Anterior cingulate cortex (tissue), 58 donors: ENCODE results near the gene TRIM67.
A peak's percentile ranks its signal among the peaks of the same experiment; 100 is the strongest.

Experiments used
- DNase-seq, 58 donors: peaks; one replicate each; lab custom pipeline; 2025; lab: John Stamatoyannopoulos, UW

TRIM67 gene

DNA sequence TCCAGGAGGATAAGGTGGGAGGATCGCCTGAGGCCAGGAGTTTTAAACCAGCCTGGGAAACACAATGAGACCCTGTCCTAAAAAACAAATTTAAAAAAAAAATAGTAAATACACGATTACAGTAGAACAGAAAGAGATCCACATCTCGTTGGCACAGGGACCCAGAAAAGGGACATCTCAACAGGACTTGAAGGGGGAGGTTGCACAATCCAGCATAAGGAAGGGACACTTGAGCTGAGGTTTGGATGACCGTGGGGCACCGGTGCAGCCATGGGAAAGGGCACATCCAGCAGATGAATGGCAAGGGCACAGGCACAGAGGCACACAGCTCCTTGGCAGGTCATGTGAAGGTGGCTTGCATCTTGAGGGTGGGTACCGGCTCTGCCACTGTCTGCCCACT lies 20.5 kb downstream of the TRIM67 start:
- no peak for DNase-seq

DNA sequence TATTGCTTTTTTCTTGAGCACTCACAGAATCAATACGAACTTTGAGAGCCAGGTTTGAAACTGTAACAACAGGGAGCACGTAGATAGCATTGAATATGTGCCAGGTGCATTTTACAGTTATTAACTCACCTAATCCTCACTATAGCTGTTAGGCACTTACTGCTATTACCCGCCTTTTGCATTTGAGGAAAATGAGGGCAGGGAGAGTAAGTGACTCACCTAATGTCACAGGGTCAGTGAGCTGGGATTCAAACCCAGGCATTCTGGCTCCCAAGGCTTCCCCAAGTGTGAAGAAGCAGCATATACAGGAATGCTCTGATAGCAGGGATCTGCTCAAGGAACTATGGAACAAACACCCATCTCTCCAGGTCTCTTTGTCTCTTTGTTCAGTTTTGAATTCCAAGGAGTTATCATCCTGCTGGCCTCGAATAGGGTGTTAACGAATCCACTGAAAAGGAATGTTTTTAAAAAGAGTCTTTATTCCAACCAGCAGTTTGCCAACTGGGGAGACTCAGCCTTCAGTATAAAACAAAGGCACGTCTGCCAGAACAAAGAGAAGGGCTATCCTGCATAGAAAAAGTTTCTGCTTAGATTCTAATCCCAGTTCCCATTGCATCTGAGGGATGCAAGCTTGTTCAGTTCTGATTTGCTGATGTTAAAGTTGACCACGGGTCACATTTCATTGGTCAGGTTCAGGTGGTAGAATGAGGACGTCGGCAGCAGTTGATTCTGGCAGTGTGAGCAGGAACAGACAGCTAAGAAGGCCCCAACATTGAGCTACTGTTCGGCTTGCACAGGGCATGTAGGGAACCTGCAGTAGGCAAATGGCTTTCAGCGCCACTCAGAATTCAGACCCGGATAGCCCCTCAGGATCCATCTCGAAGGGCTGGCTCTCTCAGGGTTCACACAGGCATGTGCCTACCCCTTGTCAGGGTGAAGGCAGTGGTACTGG lies 22.1 kb downstream of the TRIM67 start:
- DNase-seq = no peak

DNA sequence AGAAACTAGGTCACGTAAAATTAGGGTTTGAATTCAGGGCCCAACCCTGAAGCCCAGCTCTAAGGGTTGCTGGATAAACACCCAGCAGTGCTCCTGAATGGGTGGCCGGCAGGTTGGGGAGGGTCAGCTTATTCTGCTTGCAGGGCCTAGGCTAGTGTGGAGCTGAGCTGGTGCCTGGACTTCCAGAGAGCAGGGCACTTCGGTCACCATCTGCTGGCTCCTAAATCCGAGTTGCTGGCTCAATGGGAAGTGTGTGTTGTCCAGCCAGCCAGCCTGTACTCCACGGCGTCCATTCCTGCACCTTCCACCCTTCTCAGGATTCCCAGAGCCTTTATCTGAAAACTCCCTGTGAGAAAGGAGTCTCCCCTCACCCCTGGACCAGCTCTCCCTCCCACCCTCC lies 23.0 kb downstream of the TRIM67 start:
- DNase-seq = no peak

DNA sequence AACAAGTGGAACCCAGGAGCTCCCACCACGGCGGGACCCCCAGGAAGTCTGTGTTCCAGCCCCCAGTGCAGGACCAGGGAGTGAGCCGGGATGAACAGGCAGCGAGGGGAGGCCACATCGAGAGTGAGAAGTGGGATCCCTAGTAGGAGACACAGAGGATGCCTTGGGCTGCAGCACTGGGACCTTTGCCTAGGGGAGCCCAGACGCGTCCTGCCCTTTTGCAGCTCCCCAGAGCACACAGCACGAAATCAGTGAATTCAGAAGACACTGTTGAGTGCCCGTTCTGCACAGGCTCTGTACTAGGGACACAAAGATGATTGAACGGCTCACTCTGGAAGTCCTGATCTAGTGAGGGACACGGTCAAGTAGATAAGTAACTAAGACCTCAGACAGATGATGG lies 23.5 kb downstream of the TRIM67 start:
- no peak for DNase-seq

DNA sequence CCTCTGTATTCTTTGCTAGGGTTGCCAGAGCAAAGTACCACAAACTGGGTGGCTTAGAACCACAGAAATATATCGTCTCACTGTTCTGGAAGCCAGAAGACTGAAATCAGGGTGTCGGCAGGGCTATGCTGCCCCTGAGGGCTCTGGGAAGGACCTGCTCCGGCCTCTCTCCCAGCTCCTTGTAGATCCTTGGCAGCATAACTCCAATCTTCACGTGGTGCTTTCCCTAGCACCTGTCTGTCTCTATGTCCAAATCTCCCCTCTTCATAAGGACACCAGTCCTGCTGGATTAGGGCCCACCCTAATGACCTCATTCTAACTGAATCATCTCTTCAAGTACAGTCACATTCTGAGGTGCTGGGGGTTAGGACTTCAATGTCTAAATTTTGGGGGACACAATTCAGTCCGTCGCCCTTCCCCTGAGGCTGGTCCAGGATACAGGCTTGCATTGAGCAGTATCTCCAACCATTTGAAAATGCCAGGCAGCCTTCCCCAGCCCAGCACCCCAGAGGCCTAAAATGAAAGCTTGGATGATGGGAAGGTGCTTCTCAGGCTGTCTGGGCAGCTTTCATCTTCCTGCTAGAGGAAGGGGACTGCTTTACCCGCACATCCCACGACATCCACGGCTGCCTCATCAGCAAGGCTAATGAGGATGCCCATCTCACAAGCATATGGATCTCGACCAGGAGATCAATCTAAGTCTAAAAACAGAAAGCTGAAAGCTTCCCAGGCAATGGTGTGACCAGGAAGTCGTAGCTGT lies 24.7 kb downstream of the TRIM67 start:
- DNase-seq = no peak

DNA sequence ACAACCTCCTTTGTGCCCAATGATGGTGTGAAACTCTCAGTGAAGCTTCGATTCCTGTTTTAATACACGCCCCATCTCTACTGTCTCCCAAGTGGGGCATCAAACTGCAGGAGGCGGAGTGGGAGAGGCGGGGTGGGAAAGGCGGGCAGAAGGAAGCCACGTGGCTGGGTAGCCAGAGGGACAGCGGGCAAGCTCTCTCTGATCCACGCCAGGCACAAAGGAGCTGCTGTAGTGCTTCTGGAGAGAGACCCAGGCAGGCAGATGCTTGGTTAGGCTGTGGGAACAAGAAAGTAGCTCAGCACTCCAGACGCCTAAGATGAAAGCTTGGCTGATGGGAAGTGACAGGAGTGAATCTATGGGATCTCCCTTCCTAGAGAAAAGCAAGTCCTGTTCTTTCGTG lies 25.7 kb downstream of the TRIM67 start:
- peak in 55 of 58 donors; percentile 18 to 92 (median 72) for DNase-seq

DNA sequence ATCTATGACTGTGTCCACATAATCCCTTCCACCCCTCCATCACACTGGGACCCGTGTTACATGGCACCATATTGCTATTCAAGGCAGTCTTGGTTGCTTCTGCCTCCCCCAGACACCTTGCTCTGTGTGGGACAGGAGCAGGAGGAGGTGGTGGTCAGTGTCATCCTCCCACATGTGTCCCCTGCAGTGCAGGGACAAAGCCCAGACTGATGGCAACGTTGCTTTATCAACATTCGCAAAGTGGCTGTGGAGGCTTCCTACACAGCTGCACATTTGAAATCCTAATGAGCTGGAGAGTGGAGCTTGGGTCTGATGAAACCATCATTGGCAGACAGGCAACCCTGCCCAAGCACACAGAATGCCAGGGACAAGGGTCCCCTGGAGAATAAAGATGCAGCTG lies 26.2 kb downstream of the TRIM67 start:
- peak in 19 of 58 donors; percentile 7 to 78 (median 45) for DNase-seq

DNA sequence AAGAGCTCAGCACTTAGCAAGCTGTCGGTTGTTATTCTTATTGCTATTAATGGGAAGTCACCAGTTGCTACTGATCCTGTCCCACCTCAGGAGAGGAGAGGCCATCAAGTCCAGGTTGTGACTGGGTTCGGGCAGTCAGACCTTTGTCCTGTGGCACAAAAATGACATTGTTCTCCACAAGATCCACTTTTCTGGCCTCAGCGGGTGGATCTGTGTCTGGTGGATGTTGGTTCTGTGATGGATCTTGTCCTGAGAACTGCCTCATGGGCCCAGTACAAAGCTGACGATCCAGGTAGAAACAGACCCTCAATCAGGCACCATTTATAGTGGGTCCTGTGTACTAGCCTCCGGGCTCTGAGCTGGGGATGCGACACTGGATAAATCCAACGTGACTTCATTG lies 26.9 kb downstream of the TRIM67 start:
- DNase-seq = no peak

DNA sequence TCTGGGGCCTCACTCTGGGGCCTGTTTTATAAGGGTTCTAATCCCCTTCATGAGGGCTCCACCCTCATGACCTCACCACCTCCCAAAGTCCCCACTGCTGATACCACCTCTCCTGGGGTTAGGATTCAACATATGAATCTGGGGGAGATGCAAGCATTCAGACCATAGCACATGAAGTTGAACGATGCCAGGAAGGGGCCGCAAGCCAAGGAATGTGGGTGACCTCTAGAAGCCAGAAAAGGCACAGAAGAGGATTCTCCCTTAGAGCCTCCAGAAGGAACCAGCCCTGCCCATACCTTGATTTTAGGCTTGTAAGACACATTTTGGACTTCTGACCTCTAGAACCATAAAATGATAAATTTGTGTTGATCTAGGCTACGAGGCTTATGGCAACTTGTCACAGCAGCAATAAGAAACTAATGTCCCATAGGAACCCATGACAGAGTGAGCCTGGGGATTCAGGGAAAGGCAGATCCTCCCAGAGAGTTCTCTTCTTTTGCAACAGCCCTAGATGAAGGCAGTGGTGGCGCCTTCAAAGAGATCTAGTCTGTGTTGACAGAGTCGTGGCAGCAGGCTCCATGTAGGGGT lies 27.9 kb downstream of the TRIM67 start:
- DNase-seq = no peak

DNA sequence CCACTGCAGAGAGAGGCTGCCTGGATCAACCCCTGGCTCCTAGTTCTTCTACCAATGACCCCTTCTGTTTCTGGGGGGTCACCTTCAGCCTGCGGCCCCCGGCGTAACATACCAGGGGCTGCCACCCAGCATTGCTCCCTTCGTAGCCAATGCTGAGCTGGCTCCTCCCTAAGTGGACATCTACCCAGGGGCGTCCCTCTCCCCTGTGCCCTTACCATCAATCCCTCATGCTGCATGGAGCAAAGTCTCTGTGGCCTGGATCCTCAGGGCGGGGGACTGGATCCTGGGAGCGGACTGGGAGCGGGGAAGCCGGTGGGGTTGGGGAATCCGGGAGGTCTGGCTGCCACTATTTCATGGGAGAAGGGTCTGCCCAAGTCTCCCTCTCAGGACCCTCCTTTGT lies 28.6 kb downstream of the TRIM67 start:
- DNase-seq = no peak

DNA sequence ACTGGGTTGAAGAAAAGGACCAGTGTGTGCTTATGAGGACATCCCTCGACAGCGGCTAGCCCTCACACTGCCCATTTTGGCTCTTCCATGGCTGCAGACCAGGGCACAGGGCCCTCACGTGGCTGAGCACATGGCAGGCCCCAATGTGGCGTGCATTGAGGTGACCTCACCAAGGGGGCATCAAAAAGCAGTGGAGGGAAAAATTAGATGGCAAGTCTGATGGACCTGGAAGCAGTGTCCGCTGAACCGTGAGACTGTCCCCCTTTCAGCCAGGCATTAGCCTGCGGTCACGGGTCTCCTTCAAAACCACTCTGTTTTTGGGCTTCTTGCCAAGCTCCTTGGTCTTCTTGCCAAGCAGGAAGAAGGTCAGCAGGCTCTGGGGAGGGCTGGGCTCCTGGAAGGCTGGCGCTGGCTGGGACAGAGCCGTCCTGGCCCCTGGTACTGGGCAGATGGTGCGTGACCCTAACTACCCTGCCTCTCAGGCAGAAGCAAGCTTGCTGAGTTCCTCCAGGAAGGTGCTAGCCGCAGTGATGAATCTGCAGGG lies 30.8 kb downstream of the TRIM67 start:
- DNase-seq = peak in 51 of 58 donors; percentile 14 to 86 (median 51)

DNA sequence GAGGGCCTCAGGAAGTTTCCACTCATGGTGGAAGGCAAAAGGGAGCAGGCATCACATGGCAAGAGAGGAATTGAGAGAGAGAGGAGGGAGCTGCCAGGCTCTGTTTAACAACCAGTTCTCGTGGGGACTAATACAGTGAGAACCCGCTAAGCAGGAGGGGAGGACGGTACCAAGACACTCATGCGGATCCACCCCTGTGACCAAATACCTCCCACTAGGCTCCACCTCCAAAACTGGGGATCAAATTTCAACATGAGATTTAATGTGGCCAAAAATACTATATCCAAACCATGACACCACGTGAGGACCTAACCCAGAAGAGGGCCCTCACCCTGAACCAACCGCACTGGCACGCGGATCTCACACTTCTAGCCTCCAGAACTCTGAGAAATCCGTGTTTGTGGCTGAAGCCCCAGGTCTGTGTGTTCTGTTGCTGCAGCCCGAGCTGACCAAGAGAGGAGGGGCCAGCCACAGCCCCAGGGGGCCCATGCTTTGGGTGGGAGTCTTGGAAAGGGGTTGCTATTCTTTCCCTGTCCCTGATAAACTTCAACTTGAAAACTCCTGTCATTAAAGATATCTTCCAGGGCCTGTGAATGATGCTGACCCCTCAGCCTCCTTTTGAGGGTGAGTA lies 32.0 kb downstream of the TRIM67 start:
- DNase-seq = no peak

DNA sequence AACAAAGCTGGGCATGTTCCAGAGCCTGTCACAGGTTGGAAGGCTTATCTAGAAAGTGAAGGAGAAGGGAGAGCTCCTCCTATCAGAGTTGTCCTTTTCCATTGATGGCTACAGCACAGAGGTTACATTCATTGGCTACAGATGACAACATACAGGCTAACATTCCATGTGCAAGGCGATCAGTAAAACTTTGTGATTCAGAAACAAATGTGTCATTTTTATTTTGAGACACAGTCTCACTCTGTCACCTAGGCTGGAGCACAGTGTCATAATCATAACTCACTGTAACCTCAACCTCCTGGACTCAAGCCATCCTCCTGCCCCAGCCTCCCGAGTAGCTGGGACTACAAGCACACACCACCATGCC lies 32.6 kb downstream of the TRIM67 start:
- DNase-seq = no peak

DNA sequence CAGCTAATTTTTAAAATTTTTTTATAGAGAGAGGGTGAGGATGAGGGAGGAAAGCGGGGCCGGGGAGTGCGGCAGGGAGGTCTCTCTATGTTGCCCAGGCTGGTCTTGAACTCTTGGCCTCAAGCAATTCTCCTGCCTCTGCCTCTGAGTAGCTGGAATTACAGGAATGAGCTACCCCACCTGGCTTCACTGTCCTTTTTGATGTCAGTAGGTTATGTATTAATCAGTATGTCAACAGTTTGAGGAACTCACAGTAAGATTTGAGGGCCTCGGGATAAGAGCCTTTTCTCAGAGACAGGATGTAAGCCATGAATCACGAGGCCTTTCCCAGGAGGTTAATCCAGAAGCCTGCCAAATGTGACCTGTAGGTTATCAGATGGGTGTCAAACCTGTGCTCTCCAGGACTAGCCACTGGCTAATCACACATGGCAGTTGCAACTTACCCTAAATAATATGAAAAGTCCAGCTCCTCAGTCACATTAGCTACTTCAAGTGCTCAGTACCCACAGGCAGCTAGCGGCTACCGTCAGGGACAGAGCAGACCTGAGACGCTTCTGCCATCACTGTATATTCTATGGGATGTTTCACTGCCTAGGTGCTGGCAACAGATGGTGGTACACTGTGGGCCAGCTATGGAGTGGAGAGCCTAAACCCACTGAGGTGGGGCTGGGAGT lies 33.1 kb downstream of the TRIM67 start:
- no peak for DNase-seq

DNA sequence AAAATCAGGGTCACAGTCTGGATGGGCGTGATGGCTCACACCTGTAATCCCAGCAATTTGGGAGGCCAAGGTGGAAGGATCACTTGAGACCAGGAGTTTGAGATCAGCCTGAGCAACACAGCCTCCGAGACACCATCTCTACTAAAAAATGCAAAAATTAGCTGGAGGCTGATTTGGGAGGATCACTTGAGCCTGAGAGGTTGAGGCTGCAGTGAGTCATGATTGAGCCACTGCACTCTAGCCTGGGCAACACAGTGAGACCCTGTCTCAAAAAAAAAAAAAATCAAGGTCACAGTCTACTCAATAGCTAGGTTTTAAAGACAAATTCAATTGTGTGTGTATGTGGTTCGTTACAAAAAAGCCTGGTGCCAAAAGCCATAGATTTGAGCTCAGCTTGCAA lies 34.4 kb downstream of the TRIM67 start:
- DNase-seq = no peak

DNA sequence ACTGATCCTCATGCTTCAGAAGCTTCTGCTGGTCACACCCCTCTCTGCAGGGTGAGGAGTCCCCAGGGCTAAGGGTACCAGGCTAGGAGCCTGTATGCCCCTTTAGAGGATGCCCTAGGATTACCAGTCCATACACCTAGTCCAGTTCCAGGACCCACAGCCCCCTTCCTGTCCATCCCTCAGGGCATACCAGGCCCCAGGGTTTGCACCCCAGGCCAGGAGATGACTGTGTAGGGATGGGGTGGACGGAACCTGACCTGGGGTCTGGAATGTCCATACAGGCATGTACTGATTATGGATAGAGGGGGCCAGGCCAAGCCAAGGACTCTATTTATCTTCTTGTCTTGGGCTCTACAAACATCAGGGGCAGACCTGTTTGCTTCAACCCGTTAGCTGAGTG lies 34.9 kb downstream of the TRIM67 start:
- no peak for DNase-seq

DNA sequence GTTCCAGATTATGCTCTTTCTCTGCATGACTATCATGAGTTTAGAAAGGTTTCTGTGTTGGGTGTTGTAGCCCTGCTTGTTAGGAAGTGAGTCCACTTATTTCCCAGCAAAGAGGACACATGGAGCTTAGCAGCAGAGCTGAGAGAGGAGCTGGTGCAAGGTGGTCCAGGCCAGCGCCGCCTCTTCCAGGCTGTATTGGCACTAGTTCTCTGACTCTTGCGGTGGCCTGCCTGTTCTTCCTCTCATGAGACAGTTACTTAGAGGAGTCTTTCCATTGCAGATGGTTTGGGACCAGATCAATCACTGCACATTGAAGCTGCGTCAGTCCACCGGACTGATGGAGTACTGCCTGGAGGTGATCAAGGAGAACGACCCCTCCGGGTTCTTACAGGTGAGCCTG lies 38.0 kb downstream of the TRIM67 start:
- no peak for DNase-seq

DNA sequence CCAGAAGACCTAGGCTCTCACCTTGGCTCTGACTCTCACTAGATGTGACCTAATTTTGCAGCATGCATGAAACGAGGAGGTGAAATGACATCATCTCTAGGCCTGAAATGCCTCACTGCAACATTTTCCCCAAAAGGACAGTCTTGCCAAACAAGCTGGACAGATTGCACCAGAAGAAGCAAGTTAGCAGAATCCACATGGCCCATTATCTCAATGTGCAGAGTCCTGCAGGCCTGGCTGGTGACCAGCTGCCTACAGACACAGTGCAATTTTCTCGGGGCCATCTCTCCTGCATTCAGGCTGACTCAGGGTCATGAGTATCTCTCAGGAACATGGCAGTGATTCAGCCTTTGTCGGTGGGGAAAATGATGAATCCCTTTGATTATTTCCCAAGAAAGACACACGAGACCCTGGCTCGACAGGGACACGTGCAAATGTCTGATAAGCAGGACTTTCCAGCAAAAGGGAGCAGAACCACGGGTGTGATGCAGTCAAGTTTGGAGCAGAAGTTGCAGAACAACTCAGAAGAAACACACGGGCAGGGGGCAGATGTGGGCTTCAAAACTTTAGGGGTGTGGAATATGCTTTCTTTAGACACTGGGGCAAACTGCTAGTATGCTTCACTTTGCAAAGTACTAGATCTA lies 38.7 kb downstream of the TRIM67 start:
- no peak for DNase-seq

DNA sequence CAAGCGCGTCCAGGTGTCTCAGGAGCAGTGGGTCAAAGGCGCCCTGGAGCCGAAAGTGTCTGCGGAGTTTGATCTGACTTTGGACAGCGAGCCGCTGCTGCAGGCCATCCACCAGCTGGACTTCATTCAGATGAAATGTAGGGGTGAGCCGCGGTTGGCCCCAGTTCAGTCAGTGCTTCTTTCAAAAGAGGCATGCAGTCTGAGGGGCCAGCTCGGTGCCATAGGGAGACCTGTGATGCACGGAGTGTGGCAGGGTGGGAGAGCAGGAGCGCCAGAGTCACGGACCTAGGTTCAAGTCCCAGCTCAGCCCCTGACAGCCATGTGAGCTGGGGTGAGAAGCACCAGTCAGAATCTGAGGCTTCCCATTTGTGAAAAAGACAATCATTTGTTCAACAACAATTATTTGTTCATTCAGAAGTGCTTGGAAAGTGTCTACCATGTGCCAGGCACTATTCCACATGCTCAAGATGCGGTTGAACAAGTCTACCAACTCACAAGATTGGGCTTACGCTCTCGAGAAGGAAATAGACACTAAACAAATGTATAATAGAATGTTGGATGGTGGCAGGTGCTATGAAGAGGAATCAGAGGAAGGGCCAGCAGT lies 39.6 kb downstream of the TRIM67 start:
- DNase-seq = no peak
